HUES48 (cell line): Measurements from ENCODE around the gene C5orf15.

Experiments
- H3K27ac ChIP-seq: one replicate; pipeline ENCODE4 v1.7.0; 2013; ENCODE audit warnings: low read depth, low read length, inconsistent platforms
- H3K27me3 ChIP-seq: 2 replicates; pipeline ENCODE4 v1.6.1; 2013; ENCODE audit warnings: mild to moderate bottlenecking, low read length; ENCODE audit not compliant: control insufficient read depth, insufficient read depth
- H3K36me3 ChIP-seq: 2 replicates; pipeline ENCODE4 v1.6.1; 2013; ENCODE audit warnings: low read length; ENCODE audit not compliant: control insufficient read depth, insufficient read depth
- H3K4me1 ChIP-seq: 2 replicates; pipeline ENCODE4 v1.6.1; 2013; ENCODE audit warnings: mild to moderate bottlenecking, low read length; ENCODE audit not compliant: control insufficient read depth, insufficient read depth
- H3K4me3 ChIP-seq: 2 replicates; pipeline ENCODE4 v1.5.1; 2013; ENCODE audit warnings: mild to moderate bottlenecking, low read depth, low read length
- H3K9ac ChIP-seq: 2 replicates; pipeline ENCODE4 v1.6.1; 2013; ENCODE audit warnings: mild to moderate bottlenecking, low read depth, low read length, moderate library complexity
- H3K9me3 ChIP-seq: 2 replicates; pipeline ENCODE4 v1.6.1; 2013; ENCODE audit warnings: low read length; ENCODE audit not compliant: control insufficient read depth, insufficient read depth

Gene C5orf15

DNA sequence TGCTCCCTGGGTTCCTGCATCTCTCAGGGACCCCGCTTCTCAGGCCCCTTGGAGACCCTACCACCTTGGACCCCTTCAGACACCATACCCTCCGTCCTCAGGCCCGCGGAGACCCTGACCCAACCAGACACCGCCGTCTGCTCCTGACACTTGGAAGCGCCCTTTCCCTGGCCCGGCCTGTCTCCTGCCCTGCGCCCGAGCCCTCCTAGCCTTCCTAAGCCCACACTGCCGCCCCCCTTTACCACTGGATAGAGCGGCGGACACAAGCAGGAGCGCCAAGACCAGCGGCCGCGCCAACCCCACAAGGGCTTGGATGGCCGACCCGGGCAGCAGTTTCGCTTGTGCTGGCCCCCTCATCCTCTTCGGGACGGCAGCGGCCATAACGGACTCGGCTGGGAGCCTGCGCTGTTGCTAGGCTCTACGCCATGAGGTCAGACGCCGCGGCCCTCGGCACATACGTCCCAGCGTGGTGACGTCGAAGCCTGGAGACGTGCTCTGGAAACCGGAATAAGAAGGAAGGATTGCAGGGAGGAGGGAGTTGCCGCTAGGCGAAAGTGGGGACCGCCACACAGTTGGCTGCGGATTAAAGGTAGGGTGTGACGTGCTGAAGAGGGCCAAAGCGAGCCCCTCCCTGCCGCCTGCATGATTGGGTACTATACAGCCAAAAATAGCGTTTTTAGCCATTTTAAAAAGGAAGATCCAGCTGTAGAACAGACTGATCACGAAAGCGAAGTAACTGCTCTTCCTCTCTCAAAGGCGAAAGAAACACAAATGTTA, at the start of gene C5orf15:
C5orf15 (minus strand) TSS at position 422 of the 777 bp plus-strand sequence; CDS start at position 381, 41 bp downstream.
- Histone ChIP-seq H3K9ac (peak within 1 kb of the TSS; percentile 85), H3K36me3 (peaks cover 21% of the 10 kb centered on the region), H3K4me1 (peaks cover 6% of the 10 kb centered on the region), H3K27me3 (no peaks in the 10 kb centered on the region), H3K9me3 (no peaks in the 10 kb centered on the region), H3K4me3 (peak within 1 kb of the TSS; percentile 92), H3K27ac (peak within 1 kb of the TSS; percentile 89)

DNA sequence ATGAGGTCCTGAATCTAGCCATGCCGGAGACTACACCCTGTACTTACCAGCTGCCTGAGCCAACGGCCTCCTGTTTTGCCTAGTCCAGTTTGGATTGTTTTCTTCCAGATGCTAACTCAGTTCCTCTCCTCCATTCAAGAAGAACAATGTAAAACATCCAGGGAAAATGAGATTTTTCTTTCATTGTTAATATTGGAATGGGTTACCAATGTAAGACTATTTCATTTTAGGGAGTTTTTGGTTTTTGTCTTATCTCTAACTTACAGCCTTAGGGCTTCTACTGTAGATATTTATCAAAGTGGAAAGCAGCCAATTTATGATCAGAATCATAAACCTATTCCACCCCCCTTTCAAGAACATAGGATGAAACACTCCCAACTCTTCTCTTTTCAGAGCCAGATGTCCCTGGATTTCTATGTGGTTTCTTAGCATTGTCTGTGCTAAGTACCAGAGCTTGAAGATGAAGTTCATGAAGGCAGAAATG, 39.9 kb upstream of the C5orf15 start:
- Histone ChIP-seq H3K27ac (no peak overlapping the region), H3K4me1 (peaks cover 22% of the 10 kb centered on the region), H3K4me3 (no peak overlapping the region), H3K9me3 (no peaks in the 10 kb centered on the region), H3K27me3 (no peaks in the 10 kb centered on the region), H3K9ac (no peak overlapping the region), H3K36me3 (no peaks in the 10 kb centered on the region)

GRCh38 chr5:134007581-134008265, 39.3 kb upstream of the C5orf15 start:
- Histone ChIP-seq H3K4me3 (no peak overlapping the region), H3K36me3 (no peaks in the 10 kb centered on the region), H3K9me3 (no peaks in the 10 kb centered on the region), H3K4me1 (peaks cover 28% of the 10 kb centered on the region), H3K27ac (peak overlapping the region; percentile 12), H3K27me3 (no peaks in the 10 kb centered on the region), H3K9ac (no peak overlapping the region)

DNA sequence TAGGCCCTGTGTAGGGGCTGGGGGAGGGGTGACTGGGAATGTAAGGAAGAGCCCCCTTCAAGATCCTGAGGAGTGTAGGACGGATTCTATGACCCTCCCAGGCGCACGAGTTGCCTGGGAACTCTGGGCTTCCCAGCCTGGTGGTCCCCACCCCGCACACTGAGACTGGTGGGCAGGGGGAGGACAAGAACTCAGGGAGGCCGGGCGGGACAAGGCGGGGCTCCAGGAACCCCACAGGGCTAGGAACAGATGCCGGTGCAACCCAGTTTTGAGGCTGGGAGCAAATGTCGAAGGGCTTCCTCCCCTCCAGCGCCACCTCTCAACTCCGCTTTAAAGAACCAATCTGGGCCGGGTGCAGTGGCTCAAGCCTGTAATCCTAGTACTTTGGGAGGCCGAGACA, 37.7 kb upstream of the C5orf15 start:
- H3K4me1 ChIP-seq: peaks cover 32% of the 10 kb centered on the region
- H3K9ac ChIP-seq: no peak overlapping the region
- peak overlapping the region; percentile 92 for H3K4me3 ChIP-seq
- H3K36me3 ChIP-seq: peaks cover 13% of the 10 kb centered on the region; the same call in 1 of the 2 replicates
- no peaks in the 10 kb centered on the region for H3K27me3 ChIP-seq
- no peaks in the 10 kb centered on the region for H3K9me3 ChIP-seq
- H3K27ac ChIP-seq: no peak overlapping the region

DNA sequence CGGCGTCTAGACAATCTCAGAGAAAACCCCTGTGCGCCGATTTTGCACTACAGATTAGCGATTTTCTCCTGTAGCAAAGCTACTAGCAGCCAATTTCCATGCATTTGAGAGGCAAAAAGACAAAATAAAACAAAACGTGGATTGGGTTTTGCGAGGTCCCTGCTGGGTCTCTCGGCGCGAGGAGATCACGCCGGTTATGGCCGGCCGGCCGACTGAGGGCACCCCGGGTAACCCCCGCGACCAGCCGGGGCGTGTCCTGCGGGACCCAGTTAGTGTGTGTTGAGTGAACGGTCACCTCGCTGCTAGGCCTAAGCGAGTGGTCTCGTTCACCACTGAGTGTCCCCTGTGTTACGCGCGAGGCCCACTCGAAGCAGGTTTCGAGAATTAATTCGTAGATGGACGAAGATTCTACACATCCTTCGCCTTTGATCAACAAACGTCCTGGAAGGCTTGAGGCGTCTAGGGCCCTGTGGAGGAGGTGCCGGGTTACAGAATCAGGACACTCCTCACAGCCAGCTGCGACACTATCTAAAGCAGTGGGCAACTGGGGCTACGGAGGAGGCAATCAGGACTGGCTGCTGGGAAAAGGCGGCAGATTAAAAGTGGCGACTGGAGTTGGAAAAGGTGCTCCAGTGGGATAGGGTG, 37.1 kb upstream of the C5orf15 start:
- peak overlapping the region; percentile 79 for H3K27ac ChIP-seq
- peaks cover 32% of the 10 kb centered on the region for H3K4me1 ChIP-seq
- peak overlapping the region; percentile 19 for H3K9ac ChIP-seq
- no peaks in the 10 kb centered on the region for H3K9me3 ChIP-seq
- peaks cover 18% of the 10 kb centered on the region; the same call in 1 of the 2 replicates for H3K36me3 ChIP-seq
- peak overlapping the region; percentile 92 for H3K4me3 ChIP-seq
- H3K27me3 ChIP-seq: no peaks in the 10 kb centered on the region

- H3K4me1 ChIP-seq: peaks cover 32% of the 10 kb centered on the region
- H3K27ac ChIP-seq: peak within 1 kb of the TSS; percentile 79
- no peaks in the 10 kb centered on the region for H3K9me3 ChIP-seq
- peaks cover 18% of the 10 kb centered on the region; the same call in 1 of the 2 replicates for H3K36me3 ChIP-seq
- H3K9ac ChIP-seq: peak within 1 kb of the TSS; percentile 85
- H3K27me3 ChIP-seq: no peaks in the 10 kb centered on the region
- peak within 1 kb of the TSS; percentile 92 for H3K4me3 ChIP-seq
Observed at GRCh38 chr5:134004626-134005416, 36.4 kb upstream of the C5orf15 start, which contains the start of gene VDAC1. Gene VDAC1 (minus strand): TSS chr5:134004975. CDS start chr5:133993012, 11,963 bp downstream.

DNA sequence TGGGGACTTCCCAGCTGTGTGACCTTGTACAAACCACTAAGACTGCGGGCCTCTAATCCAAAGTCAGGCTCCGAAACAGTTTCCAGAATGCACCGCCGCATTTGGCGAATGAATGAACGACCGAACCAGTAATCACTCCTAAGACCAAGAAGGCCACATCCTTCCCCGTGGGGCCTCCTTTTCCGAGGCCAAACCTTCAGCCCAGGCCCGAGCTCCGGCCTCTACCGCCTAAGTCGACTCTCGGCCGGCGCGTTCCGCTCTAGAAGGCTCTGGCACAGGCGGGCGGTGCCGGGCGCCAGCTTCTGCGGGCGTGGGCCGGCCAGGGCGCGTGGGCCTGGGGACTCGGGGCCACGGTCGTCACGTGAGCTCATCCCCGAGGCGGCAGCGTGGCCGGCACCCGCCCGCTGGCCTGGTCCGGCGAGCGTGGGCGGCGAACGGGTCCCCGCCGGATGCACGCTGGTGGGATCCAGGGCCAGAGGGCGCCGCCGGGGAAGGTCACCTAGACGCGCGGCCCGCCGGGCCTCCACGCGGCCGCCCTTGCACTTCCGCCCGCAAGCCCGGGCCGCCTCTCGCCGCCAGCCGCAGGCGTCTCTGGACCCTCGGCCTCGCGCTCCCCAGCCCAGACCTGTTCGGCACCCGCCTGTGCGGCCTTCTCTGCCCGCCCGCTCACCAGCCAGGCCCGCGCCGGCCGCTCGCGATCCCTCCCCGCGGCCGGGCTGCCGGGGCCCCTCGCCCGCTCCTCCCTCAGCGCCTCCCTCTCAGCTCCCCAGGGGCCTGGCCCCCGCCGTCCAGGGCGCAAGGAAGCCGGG, 35.6 kb upstream of the C5orf15 start:
- peak overlapping the region; percentile 85 for H3K9ac ChIP-seq
- H3K27me3 ChIP-seq: no peaks in the 10 kb centered on the region
- peaks cover 32% of the 10 kb centered on the region for H3K4me1 ChIP-seq
- peaks cover 18% of the 10 kb centered on the region; the same call in 1 of the 2 replicates for H3K36me3 ChIP-seq
- H3K9me3 ChIP-seq: no peaks in the 10 kb centered on the region
- H3K4me3 ChIP-seq: peak overlapping the region; percentile 92
- H3K27ac ChIP-seq: peak overlapping the region; percentile 72

DNA sequence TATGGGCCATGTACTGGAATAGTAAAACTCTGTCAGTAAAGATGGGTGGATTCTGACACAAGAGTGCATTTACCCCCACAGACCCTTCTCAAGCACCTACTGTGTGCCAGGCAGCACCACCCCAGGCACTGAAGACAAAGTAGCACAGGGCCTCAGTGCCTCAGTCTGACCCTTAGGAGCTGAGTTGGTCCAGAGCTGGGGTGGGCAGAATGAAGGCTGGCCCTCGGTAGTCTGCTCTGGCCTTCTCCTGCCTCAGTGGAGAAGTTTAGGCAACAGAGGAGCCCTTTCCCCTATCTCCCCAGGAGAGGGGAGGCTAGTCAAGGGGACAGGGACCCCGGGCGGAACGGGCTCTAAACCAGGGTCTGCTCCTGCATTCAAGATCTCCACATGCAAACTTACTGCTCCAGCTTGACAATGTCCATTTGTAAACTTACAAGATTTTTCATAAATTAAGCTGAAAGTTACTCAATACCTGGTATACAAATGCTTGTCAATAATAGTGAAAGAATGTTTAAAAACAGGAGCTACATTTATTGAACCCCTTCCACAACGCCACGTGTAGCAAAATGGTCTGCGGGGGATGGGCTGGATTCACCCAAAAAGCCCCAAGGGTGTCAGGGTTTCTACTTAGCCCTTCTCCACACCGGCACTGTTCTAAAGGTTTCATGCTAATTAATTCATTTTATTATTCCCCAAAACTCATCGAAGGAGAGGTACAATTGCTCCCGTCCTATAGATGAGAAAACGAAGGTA, 34.8 kb upstream of the C5orf15 start:
- Histone ChIP-seq H3K27ac (peak overlapping the region; percentile 72), H3K4me3 (peak overlapping the region; percentile 92), H3K36me3 (peaks cover 18% of the 10 kb centered on the region; the same call in 1 of the 2 replicates), H3K27me3 (no peaks in the 10 kb centered on the region), H3K9me3 (no peaks in the 10 kb centered on the region), H3K9ac (peak overlapping the region; percentile 85), H3K4me1 (peaks cover 29% of the 10 kb centered on the region)

DNA sequence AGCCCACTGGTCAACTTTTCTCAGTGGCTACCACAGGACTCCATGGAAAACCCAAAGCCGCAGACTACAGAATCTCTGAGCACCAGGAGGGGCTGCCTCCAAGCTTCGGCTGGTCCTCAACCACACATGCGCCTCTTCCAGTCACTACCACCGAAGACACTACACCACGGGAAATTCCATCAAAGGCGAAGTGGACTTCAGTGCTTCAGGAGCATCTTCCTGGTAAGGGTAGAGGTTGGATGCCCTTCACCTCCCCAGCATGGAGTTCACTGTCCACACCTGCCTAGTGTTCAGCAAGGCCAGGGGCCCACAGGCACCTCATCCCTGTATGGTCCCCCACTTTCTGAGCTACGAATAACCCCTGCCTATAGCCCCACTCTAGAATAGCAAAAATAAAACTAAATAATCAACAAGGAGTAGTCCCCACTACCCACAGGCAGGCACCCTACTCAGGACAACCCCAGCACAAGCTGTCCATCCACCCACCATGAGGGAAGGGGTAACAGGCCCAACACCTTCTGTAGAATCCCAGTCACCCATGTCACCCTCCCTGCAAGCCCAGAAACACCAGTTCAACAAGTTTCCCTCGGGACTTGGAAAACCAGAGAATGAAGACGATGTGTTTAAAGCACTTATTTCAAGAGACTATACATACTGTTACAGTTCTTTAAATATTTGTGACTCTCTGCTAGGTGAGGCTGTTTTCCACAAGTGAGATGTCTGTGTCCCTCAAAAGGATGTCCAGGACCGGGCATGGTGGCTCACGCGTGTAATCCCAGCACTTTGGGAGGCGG, 33.7 kb upstream of the C5orf15 start:
- H3K36me3 ChIP-seq: peaks cover 18% of the 10 kb centered on the region; the same call in 1 of the 2 replicates
- H3K4me3 ChIP-seq: peak overlapping the region; percentile 92; the same call in 1 of the 2 replicates
- H3K27ac ChIP-seq: no peak overlapping the region
- H3K9ac ChIP-seq: no peak overlapping the region
- H3K4me1 ChIP-seq: peaks cover 23% of the 10 kb centered on the region
- H3K27me3 ChIP-seq: no peaks in the 10 kb centered on the region
- no peaks in the 10 kb centered on the region for H3K9me3 ChIP-seq
